ENCODE data around the gene GALNT13. TPM values are rescaled to one million over a fixed set of nuclear protein-coding genes. Genes with fewer than 3 reads are reported as not detected.

Gene GALNT13
- total RNA-seq, 1 experiment from 2014 or later, result not detected

DNA sequence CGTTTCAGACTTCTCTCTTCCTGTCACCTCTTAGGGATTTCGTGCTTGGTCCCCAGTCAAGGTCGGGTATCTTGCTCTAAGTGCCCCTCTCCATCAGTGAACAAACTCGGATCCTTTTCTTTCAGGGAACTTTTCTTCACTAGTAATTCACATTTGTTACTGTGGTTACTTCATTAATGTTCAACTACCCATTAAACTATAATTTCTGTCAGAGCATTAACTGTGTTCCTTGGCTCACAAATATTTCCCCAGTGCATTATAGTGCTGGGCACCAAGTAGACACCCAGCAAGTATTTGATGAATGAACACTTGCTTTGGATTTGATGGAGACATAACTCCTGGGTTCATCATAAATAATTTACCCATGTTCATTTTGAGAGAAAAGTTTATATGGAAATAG, 617.1 kb downstream of the GALNT13 start:
- Histone ChIP-seq H3K9me3 (no peaks in the 10 kb centered on the region), H3K27me3 (replicated peaks; ENCODE audit: control insufficient read depth, insufficient read depth, low read length) (no peaks in the 10 kb centered on the region), H3K36me3 (ENCODE audit: control insufficient read depth, insufficient read depth, low read length) (no peaks in the 10 kb centered on the region), H3K4me1 (peaks cover 5% of the 10 kb centered on the region; the same call in 1 of the 2 replicates), H3K4me3 (ENCODE audit: low read depth, low read length) (no peak overlapping the region)
- Mint-ChIP-seq H3K36me3 (ENCODE audit: insufficient read depth, unreplicated experiment) (no peaks in the 10 kb centered on the region), H3K4me1 (ENCODE audit: low read depth, unreplicated experiment) (no peaks in the 10 kb centered on the region), H3K9me3 (ENCODE audit: unreplicated experiment) (no peaks in the 10 kb centered on the region), H3K27me3 (ENCODE audit: insufficient read depth, unreplicated experiment) (no peaks in the 10 kb centered on the region), H3K27ac (ENCODE audit: unreplicated experiment) (no peak overlapping the region), H3K4me3 (ENCODE audit: unreplicated experiment) (no peak overlapping the region)
- no TSS peak for BruUV-seq (replicated peaks)
- intact Hi-C loops (cut with micrococcal nuclease; ENCODE audit: unreplicated experiment), result no loop called here
- POLR2A ChIA-PET, result no interaction called here
- CTCF ChIA-PET, result no interaction called here
- DNase-seq, result no peak
- TF ChIP-seq, protein P1, sequence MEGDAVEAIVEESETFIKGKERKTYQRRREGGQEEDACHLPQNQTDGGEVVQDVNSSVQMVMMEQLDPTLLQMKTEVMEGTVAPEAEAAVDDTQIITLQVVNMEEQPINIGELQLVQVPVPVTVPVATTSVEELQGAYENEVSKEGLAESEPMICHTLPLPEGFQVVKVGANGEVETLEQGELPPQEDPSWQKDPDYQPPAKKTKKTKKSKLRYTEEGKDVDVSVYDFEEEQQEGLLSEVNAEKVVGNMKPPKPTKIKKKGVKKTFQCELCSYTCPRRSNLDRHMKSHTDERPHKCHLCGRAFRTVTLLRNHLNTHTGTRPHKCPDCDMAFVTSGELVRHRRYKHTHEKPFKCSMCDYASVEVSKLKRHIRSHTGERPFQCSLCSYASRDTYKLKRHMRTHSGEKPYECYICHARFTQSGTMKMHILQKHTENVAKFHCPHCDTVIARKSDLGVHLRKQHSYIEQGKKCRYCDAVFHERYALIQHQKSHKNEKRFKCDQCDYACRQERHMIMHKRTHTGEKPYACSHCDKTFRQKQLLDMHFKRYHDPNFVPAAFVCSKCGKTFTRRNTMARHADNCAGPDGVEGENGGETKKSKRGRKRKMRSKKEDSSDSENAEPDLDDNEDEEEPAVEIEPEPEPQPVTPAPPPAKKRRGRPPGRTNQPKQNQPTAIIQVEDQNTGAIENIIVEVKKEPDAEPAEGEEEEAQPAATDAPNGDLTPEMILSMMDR (IDR thresholded peaks at IDR 0.05; ENCODE audit: insufficient read depth in 1 of 2, low read depth in 1 of 2, low read length in 1 of 2, severe bottlenecking in 1 of 2, unreplicated experiment in 1 of 2), result no peak

DNA sequence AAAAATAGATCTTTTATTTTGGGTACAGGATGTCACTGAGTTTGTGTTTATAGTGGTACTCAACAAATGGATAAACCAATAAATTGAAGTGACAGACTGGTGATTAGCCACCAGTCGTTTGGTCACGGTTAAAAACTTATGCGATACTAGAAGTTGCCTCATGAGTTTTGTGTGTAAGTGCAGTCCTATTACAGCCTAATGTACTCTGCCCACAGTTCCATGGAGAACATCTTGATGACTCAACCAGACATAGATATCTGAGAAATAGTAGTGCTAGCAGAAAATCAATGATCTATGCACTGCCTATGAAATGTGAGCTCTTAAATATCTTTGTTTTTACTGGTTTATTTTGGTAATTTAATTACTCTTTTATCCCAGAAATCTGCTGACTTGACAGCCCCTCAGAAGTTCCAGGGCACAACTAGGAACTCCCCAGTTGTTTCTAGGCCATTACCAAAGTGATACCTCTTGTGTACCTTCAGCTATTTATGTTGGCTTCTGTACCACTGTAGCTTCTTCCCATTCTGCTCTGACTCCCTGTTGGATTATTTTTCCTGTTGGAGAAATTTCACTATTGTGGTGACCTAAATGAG, 617.6 kb downstream of the GALNT13 start:
- Mint-ChIP-seq H3K36me3 (ENCODE audit: insufficient read depth, unreplicated experiment) (no peaks in the 10 kb centered on the region), H3K27ac (ENCODE audit: unreplicated experiment) (no peak overlapping the region), H3K9me3 (ENCODE audit: unreplicated experiment) (no peaks in the 10 kb centered on the region), H3K4me1 (ENCODE audit: low read depth, unreplicated experiment) (no peaks in the 10 kb centered on the region), H3K27me3 (ENCODE audit: insufficient read depth, unreplicated experiment) (no peaks in the 10 kb centered on the region), H3K4me3 (ENCODE audit: unreplicated experiment) (no peak overlapping the region)
- ChIA-PET POLR2A (no interaction called here), CTCF (no interaction called here)
- no peak overlapping the region for H3K4me3 ChIP-seq (ENCODE audit: low read depth, low read length)
- TF ChIP-seq, protein P1 (IDR thresholded peaks at IDR 0.05; ENCODE audit: insufficient read depth in 1 of 2, low read depth in 1 of 2, low read length in 1 of 2, severe bottlenecking in 1 of 2, unreplicated experiment in 1 of 2), result no peak
- H3K27me3 ChIP-seq (replicated peaks; ENCODE audit: control insufficient read depth, insufficient read depth, low read length), result no peaks in the 10 kb centered on the region
- intact Hi-C loops (cut with micrococcal nuclease; ENCODE audit: unreplicated experiment), result no loop called here
- H3K9me3 ChIP-seq, result no peaks in the 10 kb centered on the region
- H3K36me3 ChIP-seq (ENCODE audit: control insufficient read depth, insufficient read depth, low read length), result no peaks in the 10 kb centered on the region
- no TSS peak for BruUV-seq (replicated peaks)
- no peak for DNase-seq
- no peaks in the 10 kb centered on the region for H3K4me1 ChIP-seq

DNA sequence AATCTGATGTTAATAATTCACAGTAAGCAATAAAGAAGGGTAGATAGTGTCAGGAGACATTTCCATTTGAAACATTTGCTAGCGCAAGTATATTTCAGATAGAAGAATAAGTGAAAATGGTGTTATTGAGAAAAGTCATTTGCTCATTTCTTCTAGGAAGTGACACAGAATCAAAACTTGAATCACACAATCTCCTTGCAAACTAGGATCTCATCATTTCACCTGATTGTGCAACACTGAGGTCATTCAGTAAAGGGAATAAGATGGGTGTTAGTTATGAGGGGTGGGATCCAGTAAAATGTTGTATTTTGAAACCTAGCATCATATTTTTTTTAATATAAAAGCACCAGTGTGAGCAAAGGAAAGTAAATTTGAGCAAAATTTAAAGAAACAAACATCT, 618.8 kb downstream of the GALNT13 start:
- Histone ChIP-seq H3K9me3 (no peaks in the 10 kb centered on the region), H3K27me3 (replicated peaks; ENCODE audit: control insufficient read depth, insufficient read depth, low read length) (no peaks in the 10 kb centered on the region), H3K36me3 (ENCODE audit: control insufficient read depth, insufficient read depth, low read length) (no peaks in the 10 kb centered on the region), H3K4me3 (ENCODE audit: low read depth, low read length) (no peak overlapping the region), H3K4me1 (no peaks in the 10 kb centered on the region)
- Mint-ChIP-seq H3K4me3 (ENCODE audit: unreplicated experiment) (no peak overlapping the region), H3K4me1 (ENCODE audit: low read depth, unreplicated experiment) (no peaks in the 10 kb centered on the region), H3K27ac (ENCODE audit: unreplicated experiment) (no peak overlapping the region), H3K36me3 (ENCODE audit: insufficient read depth, unreplicated experiment) (no peaks in the 10 kb centered on the region), H3K27me3 (ENCODE audit: insufficient read depth, unreplicated experiment) (no peaks in the 10 kb centered on the region), H3K9me3 (ENCODE audit: unreplicated experiment) (no peaks in the 10 kb centered on the region)
- DNase-seq, result no peak
- ChIA-PET CTCF (no interaction called here), POLR2A (no interaction called here)
- intact Hi-C loops (cut with micrococcal nuclease; ENCODE audit: unreplicated experiment), result no loop called here
- no TSS peak for BruUV-seq (replicated peaks)
- TF ChIP-seq, protein P1 (IDR thresholded peaks at IDR 0.05; ENCODE audit: insufficient read depth in 1 of 2, low read depth in 1 of 2, low read length in 1 of 2, severe bottlenecking in 1 of 2, unreplicated experiment in 1 of 2), result no peak

Measured in Caco-2 (cell line).